Measurements from ENCODE around the gene RENBP.

GRCh38 chrX:153974003-153974725 is 29.7 kb upstream of the RENBP start:
- TF ChIP-seq BRCA1 (IDR thresholded peaks at IDR 0.05), result no peak
- no peak for TF ChIP-seq BRCA1 (CRISPR knock-in tag; IDR thresholded peaks at IDR 0.05)
- no peak for TF ChIP-seq POU5F1 (IDR thresholded peaks at IDR 0.05; ENCODE audit: borderline replicate concordance, low read depth, low read length, partially characterized antibody)
- TF ChIP-seq TEAD1 (CRISPR knock-in tag; IDR thresholded peaks at IDR 0.05), result no peak
- TF ChIP-seq ZNF639 (CRISPR knock-in tag; conservative IDR thresholded peaks at IDR 0.05 in 1 of 2, IDR thresholded peaks at IDR 0.05 in 1 of 2), result no peak
- TF ChIP-seq POLR2A (conservative IDR thresholded peaks at IDR 0.05), result no peak
- no peak for TF ChIP-seq PATZ1 (CRISPR knock-in tag; IDR thresholded peaks at IDR 0.05; ENCODE audit: borderline replicate concordance)
- no peak for TF ChIP-seq CTBP1 (IDR thresholded peaks at IDR 0.05; ENCODE audit: borderline replicate concordance)
- no peak for TF ChIP-seq ZNF740 (CRISPR knock-in tag; IDR thresholded peaks at IDR 0.05)
- TF ChIP-seq ZNF740 (tag; IDR thresholded peaks at IDR 0.05), result no peak
- no peak for TF ChIP-seq MXI1 (IDR thresholded peaks at IDR 0.05; ENCODE audit: low read depth, low read length)
- TF ChIP-seq ZNF324 (CRISPR knock-in tag; IDR thresholded peaks at IDR 0.05), result no peak
- TF ChIP-seq CBFA2T2 (conservative IDR thresholded peaks at IDR 0.05), result no peak
- TF ChIP-seq FIP1L1 (IDR thresholded peaks at IDR 0.05; ENCODE audit: low read depth, low read length, poor library complexity, severe bottlenecking), result no peak
- TF ChIP-seq CTCF (IDR thresholded peaks at IDR 0.05 in 2 of 3, conservative IDR thresholded peaks at IDR 0.05 in 1 of 3; ENCODE audit: insufficient read depth in 2 of 3, low read depth in 1 of 3, low read length in 3 of 3), result no peak
